H9 (cell line): Measurements from ENCODE around the gene DISC1. TPM values are rescaled to one million over a fixed set of nuclear protein-coding genes. Genes with fewer than 3 reads are reported as not detected.

Experiments used
- DNase-seq: peaks from one replicate; pipeline ENCODE4 v3.0.0-alpha.2; 2017
- H2AFZ ChIP-seq: one replicate; pipeline ENCODE4 v1.6.1; 2013; ENCODE audit warnings: mild to moderate bottlenecking, low read length, control low read depth, moderate library complexity
- H2AK5ac ChIP-seq: 2 replicates; pipeline ENCODE4 v1.6.1; 2013; ENCODE audit warnings: low read length, control low read depth, mixed read lengths; ENCODE audit not compliant: insufficient read length
- H2BK120ac ChIP-seq: one replicate; pipeline ENCODE4 v1.6.1; 2013; ENCODE audit warnings: low read depth, mild to moderate bottlenecking, low read length, control low read depth, inconsistent platforms; ENCODE audit not compliant: poor library complexity, severe bottlenecking
- H2BK12ac ChIP-seq: 2 replicates; pipeline ENCODE4 v1.6.1; 2013; ENCODE audit warnings: low read length, control low read depth, mixed read lengths, low read depth; ENCODE audit not compliant: insufficient read length
- H2BK15ac ChIP-seq: 2 replicates; pipeline ENCODE4 v1.6.1; 2013; ENCODE audit warnings: low read depth, low read length, control low read depth
- H2BK20ac ChIP-seq: one replicate; pipeline ENCODE4 v1.6.1; 2013; ENCODE audit warnings: low read depth, mild to moderate bottlenecking, low read length, control low read depth, inconsistent platforms; ENCODE audit not compliant: poor library complexity, severe bottlenecking
- H2BK5ac ChIP-seq: 2 replicates; pipeline ENCODE4 v1.6.1; 2013; ENCODE audit warnings: low read length, control low read depth, mixed read lengths; ENCODE audit not compliant: insufficient read length
- H3K14ac ChIP-seq: 2 replicates; pipeline ENCODE4 v1.6.1; 2013; ENCODE audit warnings: low read length, control low read depth; ENCODE audit not compliant: insufficient read depth
- H3K18ac ChIP-seq: 2 replicates; pipeline ENCODE4 v1.6.1; 2013; ENCODE audit warnings: low read depth, mild to moderate bottlenecking, mixed read lengths, low read length, control low read depth; ENCODE audit not compliant: insufficient read length
- H3K23ac ChIP-seq: 2 replicates; pipeline ENCODE4 v1.6.1; 2013; ENCODE audit warnings: low read length, control low read depth, mixed read lengths, low read depth; ENCODE audit not compliant: insufficient read length
- H3K23me2 ChIP-seq: 2 replicates; pipeline ENCODE4 v1.6.1; 2013; ENCODE audit warnings: low read depth, mild to moderate bottlenecking, mixed read lengths, low read length, control low read depth; ENCODE audit not compliant: insufficient read length, poor library complexity, severe bottlenecking
- H3K27ac ChIP-seq: 2 replicates; pipeline ENCODE4 v1.5.1; 2013; ENCODE audit warnings: low read length, control low read depth, mixed read lengths, low read depth; ENCODE audit not compliant: insufficient read length
- H3K27me3 ChIP-seq: 2 replicates; pipeline ENCODE4 v1.6.1; 2013; ENCODE audit warnings: low read length, control low read depth, inconsistent platforms; ENCODE audit not compliant: insufficient read depth
- H3K4ac ChIP-seq: 2 replicates; pipeline ENCODE4 v1.6.1; 2013; ENCODE audit warnings: low read depth, mild to moderate bottlenecking, control low read depth, inconsistent platforms, low read length, moderate library complexity
- H3K4me1 ChIP-seq: 2 replicates; pipeline ENCODE4 v1.6.1; 2013; ENCODE audit warnings: low read length, control low read depth, inconsistent platforms; ENCODE audit not compliant: insufficient read depth
- H3K4me2 ChIP-seq: 2 replicates; pipeline ENCODE4 v1.6.1; 2013; ENCODE audit warnings: low read length, control low read depth, mixed read lengths; ENCODE audit not compliant: insufficient read length, insufficient read depth
- H3K56ac ChIP-seq: 2 replicates; pipeline ENCODE4 v1.6.1; 2013; ENCODE audit warnings: low read depth, mild to moderate bottlenecking, mixed read lengths, low read length, control low read depth; ENCODE audit not compliant: insufficient read length
- H3K79me1 ChIP-seq: 2 replicates; pipeline ENCODE4 v1.6.1; 2013; ENCODE audit warnings: low read depth, mild to moderate bottlenecking, moderate library complexity, low read length, control low read depth, inconsistent platforms; ENCODE audit not compliant: insufficient read depth, poor library complexity, severe bottlenecking
- H3K79me2 ChIP-seq: 2 replicates; pipeline ENCODE4 v1.6.1; 2013; ENCODE audit warnings: low read length, control low read depth, inconsistent platforms; ENCODE audit not compliant: insufficient read depth
- H3K9ac ChIP-seq: 2 replicates; pipeline ENCODE4 v1.6.1; 2013; ENCODE audit warnings: low read length, control low read depth, mixed read lengths; ENCODE audit not compliant: insufficient read length; ENCODE audit errors: extremely low read depth
- H3K9me3 ChIP-seq: one replicate; pipeline ENCODE4 v1.6.1; 2013; ENCODE audit warnings: low read depth, low read length, inconsistent platforms; ENCODE audit not compliant: control insufficient read depth
- H3T11ph ChIP-seq: one replicate; pipeline ENCODE4 v1.6.1; 2013; ENCODE audit warnings: mild to moderate bottlenecking, low read length, control low read depth, inconsistent platforms
- H4K20me1 ChIP-seq: one replicate; pipeline ENCODE4 v1.6.1; 2013; ENCODE audit not compliant: control insufficient read depth, insufficient read length, insufficient read depth
- H4K5ac ChIP-seq: 2 replicates; pipeline ENCODE4 v1.6.1; 2013; ENCODE audit warnings: low read depth, mild to moderate bottlenecking, mixed read lengths, low read length, control low read depth; ENCODE audit not compliant: insufficient read length
- H4K8ac ChIP-seq: replicated peaks from 2 replicates; pipeline ENCODE4 v1.6.1; 2013; ENCODE audit warnings: low read length, control low read depth, mixed read lengths, low read depth; ENCODE audit not compliant: insufficient read length
- H4K91ac ChIP-seq: 2 replicates; pipeline ENCODE4 v1.6.1; 2013; ENCODE audit warnings: low read depth, mild to moderate bottlenecking, moderate library complexity, mixed read lengths, low read length, control low read depth; ENCODE audit not compliant: insufficient read length
- H3K27ac Mint-ChIP-seq, 3 experiments: 2 replicates in 2 of 3; 3 replicates in 1 of 3; pipeline ENCODE4 v1.8.0; 2020 to 2021; ENCODE audit warnings: mixed read lengths in 3 of 3, mild to moderate bottlenecking in 1 of 3, moderate library complexity in 1 of 3
- H3K27me3 Mint-ChIP-seq: 2 replicates; pipeline ENCODE4 v1.8.0; 2021; ENCODE audit warnings: low read depth, mild to moderate bottlenecking, moderate library complexity, mixed read lengths
- H3K36me3 Mint-ChIP-seq, 3 experiments: 2 replicates in 2 of 3; 3 replicates in 1 of 3; pipeline ENCODE4 v1.8.0; 2020 to 2021; ENCODE audit warnings: low read depth in 3 of 3, mixed read lengths in 3 of 3; ENCODE audit not compliant: insufficient read depth in 1 of 3
- H3K4me1 Mint-ChIP-seq, 2 experiments: 2 replicates each; pipeline ENCODE4 v1.8.0; 2020; ENCODE audit warnings: mixed read lengths in 2 of 2
- H3K4me3 Mint-ChIP-seq, 2 experiments: 2 replicates in 1 of 2; 3 replicates in 1 of 2; pipeline ENCODE4 v1.8.0; 2020 to 2021; ENCODE audit warnings: mild to moderate bottlenecking in 2 of 2, mixed read lengths in 2 of 2, moderate library complexity in 1 of 2
- H3K9me3 Mint-ChIP-seq, 2 experiments: 2 replicates in 1 of 2; 3 replicates in 1 of 2; pipeline ENCODE4 v1.8.0; 2020; ENCODE audit warnings: mild to moderate bottlenecking in 2 of 2, mixed read lengths in 2 of 2, moderate library complexity in 1 of 2
- WGBS: extraction: QIAGEN DNeasy Blood & Tissue Kit; methylation state at CpG from one replicate; pipeline ENCODE4 v1.1.7; 2013; ENCODE audit warnings: missing lambda C conversion rate, low lambda C conversion rate, mixed read lengths; ENCODE audit not compliant: insufficient read length; ENCODE audit errors: extremely low coverage; 5-methylcytosine and 5-hydroxymethylcytosine counted together
- total RNA-seq: library from RNA; stranded (reverse); gene quantifications from 2 replicates; pipeline ENCODE4 v1.2.1, GENCODE V29; 2021
- TF ChIP-seq, protein P1 (sequence below): fragments of 200-600 bp; sonication (generic); conservative IDR thresholded peaks from 3 replicates; pipeline ENCODE4 v1.8.0; 2021; ENCODE audit warnings: antibody characterized with exemption, mild to moderate bottlenecking

DISC1 gene
- total RNA-seq, 1 experiment from 2014 or later, result 2.5 TPM

DNA sequence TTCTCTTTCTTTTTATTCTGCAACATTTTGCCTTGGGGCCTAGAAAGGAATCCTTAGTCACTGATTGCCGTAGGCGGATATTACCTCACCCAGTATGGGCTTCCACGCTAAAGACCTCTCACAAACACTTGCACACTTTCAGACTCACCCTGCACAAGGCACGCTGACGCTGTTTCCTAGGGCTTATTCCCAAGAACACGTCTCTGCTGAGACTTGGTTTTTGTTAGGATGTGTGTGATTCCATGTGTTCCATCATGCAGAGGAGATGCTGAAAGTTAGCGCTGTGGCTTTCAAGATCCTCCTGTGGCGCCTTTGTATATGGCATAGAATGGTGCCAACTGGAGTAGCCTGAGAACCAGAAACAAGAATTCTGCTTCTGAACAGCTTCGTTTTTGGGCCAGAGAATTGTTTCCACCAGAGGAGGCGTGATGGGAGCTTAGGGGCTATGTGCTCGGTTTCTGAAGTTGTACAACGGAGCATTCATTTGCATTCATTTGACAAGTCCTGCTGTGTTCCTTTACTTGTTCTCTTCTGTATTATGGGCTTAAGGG is 297.0 kb downstream of the DISC1 start:
- Mint-ChIP-seq H3K4me3 (no peak overlapping the region), H3K4me1 (peaks cover 9 to 13% of the 10 kb centered on the region in 2 experiments), H3K36me3 (no peaks in the 10 kb centered on the region), H3K27me3 (peaks cover 13% of the 10 kb centered on the region), H3K27ac (no peak overlapping the region), H3K9me3 (no peaks in the 10 kb centered on the region)
- Histone ChIP-seq H3K23ac (no peak overlapping the region), H3K14ac (no peak overlapping the region), H4K5ac (no peak overlapping the region), H3K9ac (no peak overlapping the region), H3K79me2 (no peaks in the 10 kb centered on the region), H4K91ac (no peak overlapping the region), H3K23me2 (no peaks in the 10 kb centered on the region), H4K8ac (no peak overlapping the region), H3K9me3 (no peaks in the 10 kb centered on the region), H3T11ph (no peak overlapping the region), H2BK12ac (no peak overlapping the region), H3K27ac (no peak overlapping the region), H3K56ac (no peak overlapping the region), H2AK5ac (no peak overlapping the region), H3K79me1 (no peaks in the 10 kb centered on the region), H2BK5ac (no peak overlapping the region), H4K20me1 (no peaks in the 10 kb centered on the region), H3K27me3 (no peaks in the 10 kb centered on the region), H2BK15ac (no peak overlapping the region), H3K4ac (no peak overlapping the region), H2AFZ (no peak overlapping the region), H3K4me1 (no peaks in the 10 kb centered on the region), H2BK120ac (no peak overlapping the region), H3K18ac (no peak overlapping the region), H3K4me2 (no peak overlapping the region), H2BK20ac (no peak overlapping the region)
- TF ChIP-seq, protein P1, sequence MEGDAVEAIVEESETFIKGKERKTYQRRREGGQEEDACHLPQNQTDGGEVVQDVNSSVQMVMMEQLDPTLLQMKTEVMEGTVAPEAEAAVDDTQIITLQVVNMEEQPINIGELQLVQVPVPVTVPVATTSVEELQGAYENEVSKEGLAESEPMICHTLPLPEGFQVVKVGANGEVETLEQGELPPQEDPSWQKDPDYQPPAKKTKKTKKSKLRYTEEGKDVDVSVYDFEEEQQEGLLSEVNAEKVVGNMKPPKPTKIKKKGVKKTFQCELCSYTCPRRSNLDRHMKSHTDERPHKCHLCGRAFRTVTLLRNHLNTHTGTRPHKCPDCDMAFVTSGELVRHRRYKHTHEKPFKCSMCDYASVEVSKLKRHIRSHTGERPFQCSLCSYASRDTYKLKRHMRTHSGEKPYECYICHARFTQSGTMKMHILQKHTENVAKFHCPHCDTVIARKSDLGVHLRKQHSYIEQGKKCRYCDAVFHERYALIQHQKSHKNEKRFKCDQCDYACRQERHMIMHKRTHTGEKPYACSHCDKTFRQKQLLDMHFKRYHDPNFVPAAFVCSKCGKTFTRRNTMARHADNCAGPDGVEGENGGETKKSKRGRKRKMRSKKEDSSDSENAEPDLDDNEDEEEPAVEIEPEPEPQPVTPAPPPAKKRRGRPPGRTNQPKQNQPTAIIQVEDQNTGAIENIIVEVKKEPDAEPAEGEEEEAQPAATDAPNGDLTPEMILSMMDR, result no peak
- DNase-seq, result no peak
- WGBS, result no CpG with 5 or more reads among the region's 12 CpGs
